Fibroblast of pulmonary artery (primary cell): ENCODE measurements around the gene RBP4.
A peak's percentile ranks its signal among the peaks of the same experiment; 100 is the strongest.

Experiments used
- DNase-seq: peaks from one replicate; pipeline ENCODE4 v3.0.0-alpha.2; 2010; ENCODE audit warnings: low read depth
- H3K4me3 ChIP-seq: replicated peaks from 2 replicates; pipeline ENCODE4 v1.5.1; 2011; ENCODE audit warnings: low read depth, mild to moderate bottlenecking, control low read depth, low read length, moderate library complexity
- TF ChIP-seq, protein P1 (sequence below): IDR thresholded peaks from 2 replicates; pipeline ENCODE4 v1.5.1; 2011; ENCODE audit warnings: mild to moderate bottlenecking, control low read depth, low read length, inconsistent platforms; ENCODE audit errors: missing control alignments

The RBP4 gene

DNA sequence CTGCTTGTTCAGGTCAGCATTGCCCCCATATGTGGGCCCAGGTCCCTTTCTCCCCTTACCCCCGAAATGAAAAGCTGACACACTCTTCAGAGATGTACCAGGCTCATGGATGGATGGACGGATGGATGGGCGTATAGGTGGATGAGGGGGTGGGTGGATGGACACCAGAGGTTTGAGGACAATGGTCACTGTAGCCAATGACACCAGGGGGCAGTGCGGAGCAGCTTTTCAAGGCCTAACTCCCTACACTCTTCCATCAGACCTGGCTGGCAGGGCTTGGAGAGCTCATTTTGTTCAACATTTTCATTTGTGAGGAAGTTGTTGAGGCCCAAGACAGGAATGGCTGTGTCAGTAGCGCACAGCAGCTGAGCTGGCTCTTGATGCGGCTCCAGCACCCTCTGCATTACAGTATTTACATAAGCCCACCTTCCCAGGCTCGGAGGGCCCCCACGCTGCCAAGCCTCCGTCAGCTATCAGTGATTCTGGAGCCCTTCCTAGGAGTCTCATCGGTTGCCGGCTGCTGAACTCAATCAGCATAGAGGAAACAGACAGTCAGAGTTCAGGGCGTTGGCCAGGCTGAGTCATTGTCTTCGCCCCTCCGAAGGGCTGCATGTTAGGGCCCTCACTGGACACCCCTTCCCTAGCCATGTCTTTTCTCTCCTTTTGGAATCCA lies 46.1 kb downstream of the RBP4 start:
- TF ChIP-seq, protein P1, sequence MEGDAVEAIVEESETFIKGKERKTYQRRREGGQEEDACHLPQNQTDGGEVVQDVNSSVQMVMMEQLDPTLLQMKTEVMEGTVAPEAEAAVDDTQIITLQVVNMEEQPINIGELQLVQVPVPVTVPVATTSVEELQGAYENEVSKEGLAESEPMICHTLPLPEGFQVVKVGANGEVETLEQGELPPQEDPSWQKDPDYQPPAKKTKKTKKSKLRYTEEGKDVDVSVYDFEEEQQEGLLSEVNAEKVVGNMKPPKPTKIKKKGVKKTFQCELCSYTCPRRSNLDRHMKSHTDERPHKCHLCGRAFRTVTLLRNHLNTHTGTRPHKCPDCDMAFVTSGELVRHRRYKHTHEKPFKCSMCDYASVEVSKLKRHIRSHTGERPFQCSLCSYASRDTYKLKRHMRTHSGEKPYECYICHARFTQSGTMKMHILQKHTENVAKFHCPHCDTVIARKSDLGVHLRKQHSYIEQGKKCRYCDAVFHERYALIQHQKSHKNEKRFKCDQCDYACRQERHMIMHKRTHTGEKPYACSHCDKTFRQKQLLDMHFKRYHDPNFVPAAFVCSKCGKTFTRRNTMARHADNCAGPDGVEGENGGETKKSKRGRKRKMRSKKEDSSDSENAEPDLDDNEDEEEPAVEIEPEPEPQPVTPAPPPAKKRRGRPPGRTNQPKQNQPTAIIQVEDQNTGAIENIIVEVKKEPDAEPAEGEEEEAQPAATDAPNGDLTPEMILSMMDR = peak; percentile 85
- H3K4me3 ChIP-seq = no peak overlapping the region
- peak; percentile 79 for DNase-seq

DNA sequence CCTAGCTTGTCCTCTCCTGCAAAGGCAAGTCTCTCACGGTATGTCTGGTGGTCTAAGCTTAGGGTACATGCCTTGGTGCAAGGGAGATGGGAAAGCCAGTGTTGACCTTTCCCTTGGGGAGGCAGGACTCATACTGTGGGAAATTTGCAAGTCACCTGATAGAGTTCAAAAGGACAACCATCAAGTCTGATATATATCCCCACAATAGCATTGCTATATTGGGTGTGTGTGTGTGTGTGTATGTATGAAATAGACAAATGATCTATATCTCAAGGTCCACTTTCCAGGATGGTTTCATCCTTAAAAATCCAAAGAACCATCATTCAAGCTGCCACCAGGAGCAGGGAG lies 46.7 kb downstream of the RBP4 start:
- TF ChIP-seq, protein P1 = no peak
- no peak overlapping the region for H3K4me3 ChIP-seq
- no peak for DNase-seq

DNA sequence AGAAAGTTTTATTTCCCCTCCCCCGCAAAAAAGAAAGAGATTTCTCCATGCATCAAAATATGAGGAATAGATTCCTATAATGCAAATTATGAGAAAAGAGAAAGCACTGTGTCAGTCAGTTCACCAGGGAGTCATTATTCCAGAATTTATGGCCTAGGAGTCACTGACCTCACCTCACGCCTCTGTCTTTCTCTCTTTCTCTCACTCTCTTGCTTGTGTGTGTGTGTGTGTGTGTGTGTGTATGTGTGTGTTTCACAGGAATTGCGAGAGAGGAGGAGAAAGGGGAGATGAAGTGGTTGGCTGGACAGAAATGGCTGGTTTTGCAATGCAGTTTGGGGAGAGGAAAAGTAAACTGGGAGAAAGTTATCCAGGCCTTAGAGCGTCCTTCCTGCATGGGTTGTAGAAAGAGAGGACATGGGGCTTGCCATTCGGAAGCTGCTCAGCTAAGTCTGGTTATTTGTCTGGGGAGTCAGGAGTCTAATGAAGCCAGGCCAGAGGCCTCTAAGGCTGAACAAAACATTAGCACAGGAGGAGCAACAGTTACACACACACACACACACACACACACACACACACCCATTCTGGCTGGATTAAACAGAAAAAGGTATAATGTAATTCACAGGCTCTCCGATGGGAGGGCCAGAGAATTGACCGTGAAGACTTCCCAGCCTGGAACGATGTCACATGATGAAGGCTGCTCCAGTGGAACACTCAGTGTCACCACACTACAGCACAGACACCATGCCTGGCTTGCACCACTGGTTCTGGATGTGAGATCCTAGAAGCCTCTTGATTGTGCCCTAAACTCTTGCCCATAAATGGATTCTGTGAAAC lies 47.3 kb downstream of the RBP4 start:
- TF ChIP-seq, protein P1 = no peak
- no peak for DNase-seq
- no peak overlapping the region for H3K4me3 ChIP-seq

DNA sequence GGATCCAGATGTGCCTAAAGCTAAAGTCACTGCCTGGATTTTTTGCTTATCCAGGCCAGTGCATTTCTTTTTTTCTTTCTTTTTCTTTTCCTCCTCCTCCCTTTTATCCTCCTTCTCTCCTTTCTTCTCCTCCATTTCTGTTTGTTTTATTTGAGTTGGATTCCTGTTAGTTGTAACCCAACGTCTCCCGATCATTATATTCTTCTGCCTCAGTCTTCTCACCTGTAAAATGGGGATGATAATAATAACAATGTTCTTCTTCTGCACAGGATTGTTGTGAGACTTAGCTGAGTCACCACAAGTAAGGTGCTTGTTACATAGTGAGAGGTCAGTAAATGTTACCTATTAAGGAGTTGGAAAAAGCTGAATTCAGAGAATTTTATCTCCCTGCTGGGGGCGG lies 48.3 kb downstream of the RBP4 start:
- H3K4me3 ChIP-seq = no peak overlapping the region
- TF ChIP-seq, protein P1 = no peak
- DNase-seq = no peak

DNA sequence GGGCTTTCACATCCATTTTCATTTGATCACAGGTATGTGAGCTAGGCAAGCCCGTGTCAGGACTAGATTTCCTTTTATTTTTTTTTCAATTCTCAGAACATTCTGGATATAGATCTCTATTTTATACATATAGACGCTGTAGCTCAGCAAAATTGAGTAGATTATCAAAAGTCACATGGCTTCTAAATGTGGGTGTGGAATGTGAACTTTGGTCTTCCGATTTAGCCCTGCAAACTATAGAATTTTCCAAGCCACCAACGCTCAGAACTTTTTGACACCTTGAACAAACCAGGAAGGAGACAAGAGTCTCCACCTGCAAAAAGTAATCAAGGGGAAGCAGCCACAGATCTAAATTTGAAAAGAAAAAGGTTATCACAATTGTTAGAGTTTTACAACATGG lies 50.4 kb downstream of the RBP4 start:
- no peak for DNase-seq
- H3K4me3 ChIP-seq = no peak overlapping the region
- TF ChIP-seq, protein P1 = no peak

DNA sequence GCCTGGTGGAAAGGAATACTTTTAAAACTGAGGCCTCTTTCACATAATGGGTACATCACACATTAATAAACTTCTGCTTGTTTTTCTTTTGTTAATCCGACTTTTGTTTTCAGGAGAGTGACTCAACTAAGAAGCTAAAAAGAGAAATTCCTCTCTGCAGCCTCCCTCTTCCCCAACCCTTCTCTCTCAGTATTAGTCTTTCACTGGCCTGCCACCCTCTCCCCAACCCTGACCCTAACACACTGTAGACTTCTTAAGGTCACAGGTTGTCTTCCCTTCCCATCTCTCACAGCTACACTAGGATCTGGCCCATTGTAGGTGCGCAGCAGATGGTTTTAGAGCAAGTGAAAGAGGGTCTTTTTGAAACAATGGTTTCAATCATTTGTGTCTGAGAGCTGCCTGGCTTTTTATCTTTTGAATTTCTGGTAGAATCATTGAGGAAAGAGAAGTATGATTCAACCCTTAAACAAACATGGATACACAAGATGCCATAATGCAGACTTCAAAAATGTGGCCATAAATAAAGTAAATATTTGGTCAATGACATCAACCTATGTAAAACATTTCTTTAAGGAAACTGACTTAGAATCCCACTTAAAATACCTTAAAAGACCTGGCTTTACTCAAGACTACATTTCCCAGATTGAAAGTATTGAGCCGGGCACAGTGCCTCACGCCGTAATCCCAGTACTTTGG lies 52.5 kb downstream of the RBP4 start:
- TF ChIP-seq, protein P1 = no peak
- no peak overlapping the region for H3K4me3 ChIP-seq
- peak; percentile 18 for DNase-seq
